Measurements from ENCODE around the gene GNAI2. TPM values are rescaled to one million over a fixed set of nuclear protein-coding genes. Genes with fewer than 3 reads are reported as not detected.

Gene GNAI2
- total RNA-seq, 1 experiment from 2014 or later = 201 TPM

DNA sequence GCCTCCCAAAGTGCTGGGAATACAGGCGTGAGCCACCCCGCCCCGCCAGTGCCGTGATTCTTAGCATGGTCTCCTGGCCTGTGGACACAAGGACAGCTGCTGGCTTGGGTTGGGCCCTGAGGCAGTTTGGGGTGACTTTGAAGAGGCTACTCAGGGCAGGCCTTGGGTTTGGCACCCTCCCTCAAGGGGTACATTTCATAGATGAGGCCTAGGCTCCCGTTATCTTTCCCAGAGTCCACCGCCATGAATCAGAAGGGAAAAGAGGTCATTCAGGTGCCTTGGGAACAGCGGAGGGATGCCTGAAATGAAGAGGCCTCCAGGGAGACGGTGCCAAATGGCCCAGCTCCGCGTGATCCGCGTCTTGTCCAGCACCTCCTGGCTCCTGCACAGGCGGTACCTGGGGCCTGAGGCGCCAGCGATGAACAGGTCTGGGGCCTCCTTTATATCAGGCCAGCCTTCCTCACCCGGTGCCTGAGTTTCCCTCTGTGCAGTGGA is 9.3 kb downstream of the GNAI2 start:
- no peak for DNase-seq
- H3K27ac ChIP-seq = no peak overlapping the region
- H3K79me2 ChIP-seq (ENCODE audit: low read depth) = peaks cover 18% of the 10 kb centered on the region
- CTCF ChIA-PET = no interaction called here
- POLR2A ChIA-PET (ENCODE audit: unreplicated experiment) = no interaction called here
- H2AFZ ChIP-seq = no peak overlapping the region
- H3K9me3 ChIP-seq (ENCODE audit: insufficient read depth, low read depth) = no peaks in the 10 kb centered on the region
- no peaks in the 10 kb centered on the region for H3K36me3 ChIP-seq (ENCODE audit: low read depth)
- no peaks in the 10 kb centered on the region; the same call in 1 of the 2 replicates for H4K20me1 ChIP-seq (ENCODE audit: insufficient read depth)
- TF ChIP-seq, protein P1, sequence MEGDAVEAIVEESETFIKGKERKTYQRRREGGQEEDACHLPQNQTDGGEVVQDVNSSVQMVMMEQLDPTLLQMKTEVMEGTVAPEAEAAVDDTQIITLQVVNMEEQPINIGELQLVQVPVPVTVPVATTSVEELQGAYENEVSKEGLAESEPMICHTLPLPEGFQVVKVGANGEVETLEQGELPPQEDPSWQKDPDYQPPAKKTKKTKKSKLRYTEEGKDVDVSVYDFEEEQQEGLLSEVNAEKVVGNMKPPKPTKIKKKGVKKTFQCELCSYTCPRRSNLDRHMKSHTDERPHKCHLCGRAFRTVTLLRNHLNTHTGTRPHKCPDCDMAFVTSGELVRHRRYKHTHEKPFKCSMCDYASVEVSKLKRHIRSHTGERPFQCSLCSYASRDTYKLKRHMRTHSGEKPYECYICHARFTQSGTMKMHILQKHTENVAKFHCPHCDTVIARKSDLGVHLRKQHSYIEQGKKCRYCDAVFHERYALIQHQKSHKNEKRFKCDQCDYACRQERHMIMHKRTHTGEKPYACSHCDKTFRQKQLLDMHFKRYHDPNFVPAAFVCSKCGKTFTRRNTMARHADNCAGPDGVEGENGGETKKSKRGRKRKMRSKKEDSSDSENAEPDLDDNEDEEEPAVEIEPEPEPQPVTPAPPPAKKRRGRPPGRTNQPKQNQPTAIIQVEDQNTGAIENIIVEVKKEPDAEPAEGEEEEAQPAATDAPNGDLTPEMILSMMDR (conservative IDR thresholded peaks at IDR 0.05) = no peak
- TF ChIP-seq EZH2 (IDR thresholded peaks at IDR 0.05; ENCODE audit: low read depth) = no peak
- no peaks in the 10 kb centered on the region for H3K27me3 ChIP-seq (ENCODE audit: insufficient read depth, low read depth)
- no TSS peak for BruUV-seq (replicated peaks)
- H3F3A ChIP-seq (ENCODE audit: insufficient read depth, low read depth) = peaks cover 31% of the 10 kb centered on the region
- H3K9me2 ChIP-seq (ENCODE audit: insufficient read depth) = no peaks in the 10 kb centered on the region
- intact Hi-C loops (cut with micrococcal nuclease; ENCODE audit: unreplicated experiment) = no loop called here
- H3K4me1 ChIP-seq (replicated peaks; ENCODE audit: insufficient read depth) = peaks cover 33% of the 10 kb centered on the region
- H3K4me3 ChIP-seq = no peak overlapping the region
- no peak overlapping the region for H3K4me2 ChIP-seq

DNA sequence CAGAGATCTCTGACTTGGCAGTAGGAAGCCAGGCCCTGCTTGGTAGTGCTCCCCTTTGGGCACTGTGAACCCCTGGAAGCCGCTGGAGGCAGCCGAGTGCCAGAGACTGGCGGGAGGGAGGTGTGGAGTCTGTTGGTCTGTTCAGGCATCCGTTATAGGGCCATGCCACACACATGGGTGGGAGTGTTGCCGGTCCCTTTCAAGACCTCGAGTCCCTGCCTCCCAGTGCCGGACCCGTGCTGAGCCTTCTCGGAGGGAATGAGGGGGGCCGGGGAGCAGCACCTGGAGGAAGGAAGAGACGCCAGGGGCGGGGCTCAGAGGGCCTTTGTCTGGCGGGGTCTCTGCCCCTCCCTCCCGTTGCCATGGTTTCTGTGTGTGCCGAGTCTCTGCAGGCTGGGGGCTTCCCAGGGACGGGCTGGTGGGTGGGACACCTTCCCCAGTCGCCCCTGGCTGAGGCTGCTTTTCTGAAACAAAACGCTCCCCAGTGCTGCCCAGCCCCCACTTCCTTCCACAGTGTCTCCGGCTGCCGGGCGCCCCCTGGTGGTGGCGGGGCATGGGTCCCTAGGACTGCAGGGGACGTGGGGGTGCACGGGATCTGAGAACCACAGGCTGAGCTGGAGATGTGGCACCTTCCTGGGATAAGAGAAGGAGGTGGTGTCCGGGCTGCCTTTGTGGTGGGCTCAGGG is 10.0 kb downstream of the GNAI2 start:
- TF ChIP-seq, protein P1 (conservative IDR thresholded peaks at IDR 0.05) = peak; percentile 96
- no peak for TF ChIP-seq EZH2 (IDR thresholded peaks at IDR 0.05; ENCODE audit: low read depth)
- no TSS peak for BruUV-seq (replicated peaks)
- ChIA-PET CTCF (interaction anchor here (0.6 to 1.4 kb wide), 11 partner anchors 8 to 71 kb away, joined by 3 to 22 read pairs (median 5); partner anchors contain the start of genes GNAI2, HYAL3 and NAA80), POLR2A (ENCODE audit: unreplicated experiment) (interaction anchor here (0.8 to 1.1 kb wide), 3 partner anchors 10 to 91 kb away, joined by 3 to 10 read pairs (median 5); partner anchors contain the start of gene GNAI2)
- Histone ChIP-seq H3K9me2 (ENCODE audit: insufficient read depth) (no peaks in the 10 kb centered on the region), H3K27ac (peak overlapping the region; percentile 84), H3K9me3 (ENCODE audit: insufficient read depth, low read depth) (no peaks in the 10 kb centered on the region), H3K79me2 (ENCODE audit: low read depth) (peaks cover 20% of the 10 kb centered on the region), H4K20me1 (ENCODE audit: insufficient read depth) (no peaks in the 10 kb centered on the region; the same call in 1 of the 2 replicates), H3K27me3 (ENCODE audit: insufficient read depth, low read depth) (no peaks in the 10 kb centered on the region), H2AFZ (peak overlapping the region; percentile 58; the same call in 1 of the 2 replicates), H3K36me3 (ENCODE audit: low read depth) (no peaks in the 10 kb centered on the region), H3K4me2 (peak overlapping the region; percentile 64), H3F3A (ENCODE audit: insufficient read depth, low read depth) (peaks cover 31% of the 10 kb centered on the region), H3K4me1 (replicated peaks; ENCODE audit: insufficient read depth) (peaks cover 33% of the 10 kb centered on the region), H3K4me3 (peak overlapping the region; percentile 6; the same call in 1 of the 2 replicates)
- peak; percentile 64 to 91 for DNase-seq
- intact Hi-C loops (cut with micrococcal nuclease; ENCODE audit: unreplicated experiment) = loop anchor here (1.0 kb wide), 1 partner anchor 19 kb away; no protein-coding TSS in a partner anchor

GRCh38 chr3:50246517-50246954 is 10.5 kb downstream of the GNAI2 start:
- intact Hi-C loops (cut with micrococcal nuclease; ENCODE audit: unreplicated experiment) = loop anchor here (1.0 kb wide), 1 partner anchor 19 kb away; no protein-coding TSS in a partner anchor
- Histone ChIP-seq H2AFZ (peak overlapping the region; percentile 58; the same call in 1 of the 2 replicates), H3K4me1 (replicated peaks; ENCODE audit: insufficient read depth) (peaks cover 33% of the 10 kb centered on the region), H3K9me3 (ENCODE audit: insufficient read depth, low read depth) (no peaks in the 10 kb centered on the region), H3F3A (ENCODE audit: insufficient read depth, low read depth) (peaks cover 31% of the 10 kb centered on the region), H3K36me3 (ENCODE audit: low read depth) (no peaks in the 10 kb centered on the region), H3K9me2 (ENCODE audit: insufficient read depth) (no peaks in the 10 kb centered on the region), H4K20me1 (ENCODE audit: insufficient read depth) (no peaks in the 10 kb centered on the region; the same call in 1 of the 2 replicates), H3K79me2 (ENCODE audit: low read depth) (peaks cover 20% of the 10 kb centered on the region), H3K27ac (peak overlapping the region; percentile 84), H3K4me3 (peak overlapping the region; percentile 6; the same call in 1 of the 2 replicates), H3K27me3 (ENCODE audit: insufficient read depth, low read depth) (no peaks in the 10 kb centered on the region), H3K4me2 (peak overlapping the region; percentile 64)
- CTCF ChIA-PET = interaction anchor here (0.6 to 1.4 kb wide), 12 partner anchors 8 to 106 kb away, joined by 3 to 22 read pairs (median 4); partner anchors contain the start of genes GNAI2, HYAL3 and NAA80
- peak; percentile 80 to 86 for DNase-seq
- POLR2A ChIA-PET (ENCODE audit: unreplicated experiment) = interaction anchor here (0.8 to 1.1 kb wide), 3 partner anchors 11 to 91 kb away, joined by 3 to 10 read pairs (median 5); partner anchors contain the start of gene GNAI2
- no TSS peak for BruUV-seq (replicated peaks)
- TF ChIP-seq, protein P1 (conservative IDR thresholded peaks at IDR 0.05) = peak; percentile 40; the same call in 1 of the 2 replicates
- TF ChIP-seq EZH2 (IDR thresholded peaks at IDR 0.05; ENCODE audit: low read depth) = no peak

Measured in PC-9 (cell line).